Neuronal stem cell (in vitro differentiated cells): ENCODE data around the gene KLHL20.
A peak's percentile ranks its signal among the peaks of the same experiment; 100 is the strongest.
"Not testable (repeated sequence)": the region's sequence is repeated elsewhere in the genome, so short reads cannot be mapped to it uniquely, and the experiment has no call there.

Experiments used
- DNase-seq: peaks from one replicate; pipeline ENCODE4 v3.0.0-alpha.2; 2013; ENCODE audit warnings: low spot score
- H2AFZ ChIP-seq: one replicate; pipeline ENCODE4 v1.6.1; 2013; ENCODE audit warnings: mild to moderate bottlenecking, low read length, inconsistent platforms
- H2AK5ac ChIP-seq: 2 replicates; pipeline ENCODE4 v1.6.1; 2013; ENCODE audit warnings: low read depth, mild to moderate bottlenecking, inconsistent platforms, low read length, moderate library complexity, mixed read lengths
- H2BK120ac ChIP-seq: 2 replicates; pipeline ENCODE4 v1.6.1; 2013; ENCODE audit warnings: low read depth, mild to moderate bottlenecking, inconsistent platforms, low read length, moderate library complexity, mixed read lengths
- H2BK12ac ChIP-seq: one replicate; pipeline ENCODE4 v1.6.1; 2013; ENCODE audit warnings: low read length, inconsistent platforms
- H2BK15ac ChIP-seq: 2 replicates; pipeline ENCODE4 v1.6.1; 2013; ENCODE audit warnings: mild to moderate bottlenecking, low read length, inconsistent platforms, mixed read lengths
- H2BK5ac ChIP-seq: one replicate; pipeline ENCODE4 v1.6.1; 2013; ENCODE audit warnings: inconsistent platforms, mild to moderate bottlenecking, low read length, moderate library complexity
- H3K14ac ChIP-seq: one replicate; pipeline ENCODE4 v1.6.1; 2013; ENCODE audit warnings: low read length, inconsistent platforms
- H3K18ac ChIP-seq: 2 replicates; pipeline ENCODE4 v1.6.1; 2013; ENCODE audit warnings: low read length, inconsistent platforms
- H3K23ac ChIP-seq: 2 replicates; pipeline ENCODE4 v1.6.1; 2013; ENCODE audit warnings: low read depth, mild to moderate bottlenecking, mixed read lengths, low read length, inconsistent platforms; ENCODE audit not compliant: poor library complexity
- H3K27ac ChIP-seq: replicated peaks from 3 replicates; pipeline ENCODE4 v1.5.1; 2013; ENCODE audit warnings: low read length, inconsistent platforms
- H3K27me3 ChIP-seq, 3 experiments: 2 replicates each; pipeline ENCODE4 v1.6.1; 2013; ENCODE audit warnings: low read length in 3 of 3, mild to moderate bottlenecking in 2 of 3, inconsistent platforms in 1 of 3, low read depth in 1 of 3, mixed read lengths in 1 of 3, moderate library complexity in 1 of 3; ENCODE audit not compliant: control insufficient read depth in 3 of 3, insufficient read depth in 3 of 3
- H3K36me3 ChIP-seq, 2 donors: replicated peaks in 1 of 2; 2 replicates each; pipeline ENCODE4 v1.6.1; 2013; ENCODE audit warnings: low read length in 2 of 2; ENCODE audit not compliant: control insufficient read depth in 2 of 2, insufficient read depth in 2 of 2
- H3K4ac ChIP-seq: 2 replicates; pipeline ENCODE4 v1.6.1; 2013; ENCODE audit warnings: inconsistent platforms, mild to moderate bottlenecking, low read length, moderate library complexity
- H3K4me1 ChIP-seq, 2 donors: 1 replicate in 1 of 2; 2 replicates in 1 of 2; pipeline ENCODE4 v1.6.1; 2013; ENCODE audit warnings: low read length in 2 of 2, low read depth in 1 of 2; ENCODE audit not compliant: control insufficient read depth in 2 of 2, insufficient read depth in 1 of 2
- H3K4me2 ChIP-seq: one replicate; pipeline ENCODE4 v1.6.1; 2013; ENCODE audit warnings: mild to moderate bottlenecking, low read length, inconsistent platforms; ENCODE audit not compliant: insufficient read depth, poor library complexity, severe bottlenecking
- H3K4me3 ChIP-seq, 2 donors: 2 replicates each; pipeline ENCODE4 v1.5.1; 2013; ENCODE audit warnings: low read length in 2 of 2, mild to moderate bottlenecking in 2 of 2, inconsistent platforms in 1 of 2, moderate library complexity in 1 of 2
- H3K79me1 ChIP-seq: one replicate; pipeline ENCODE4 v1.6.1; 2013; ENCODE audit warnings: low read depth, mild to moderate bottlenecking, inconsistent platforms, low read length, moderate library complexity
- H3K9ac ChIP-seq: one replicate; pipeline ENCODE4 v1.6.1; 2013; ENCODE audit warnings: mild to moderate bottlenecking, low read depth, low read length, inconsistent platforms; ENCODE audit not compliant: poor library complexity
- H3K9me3 ChIP-seq, 2 donors: replicated peaks in 1 of 2; 2 replicates each; pipeline versions ENCODE3 to v1.6.1; 2013; ENCODE audit warnings: low read length in 2 of 2, mild to moderate bottlenecking in 2 of 2, inconsistent platforms in 1 of 2, low read depth in 1 of 2, mixed read lengths in 1 of 2, moderate library complexity in 1 of 2; ENCODE audit not compliant: control insufficient read depth in 2 of 2, insufficient read depth in 1 of 2
- H4K8ac ChIP-seq: one replicate; pipeline ENCODE4 v1.6.1; 2013; ENCODE audit warnings: low read depth, mild to moderate bottlenecking, inconsistent platforms, low read length, moderate library complexity
- H4K91ac ChIP-seq: one replicate; pipeline ENCODE4 v1.6.1; 2013; ENCODE audit warnings: low read length, low read depth, mild to moderate bottlenecking, inconsistent platforms; ENCODE audit not compliant: poor library complexity
- WGBS, 2 donors: extraction: QIAGEN DNeasy Blood & Tissue Kit; methylation state at CpG; one replicate each; pipeline ENCODE4 v1.1.7; 2013; ENCODE audit warnings: missing lambda C conversion rate in 2 of 2, mixed read lengths in 1 of 2; ENCODE audit not compliant: insufficient read length in 2 of 2, insufficient replicate concordance in 1 of 2; ENCODE audit errors: extremely low coverage in 2 of 2; 5-methylcytosine and 5-hydroxymethylcytosine counted together

KLHL20 gene

DNA sequence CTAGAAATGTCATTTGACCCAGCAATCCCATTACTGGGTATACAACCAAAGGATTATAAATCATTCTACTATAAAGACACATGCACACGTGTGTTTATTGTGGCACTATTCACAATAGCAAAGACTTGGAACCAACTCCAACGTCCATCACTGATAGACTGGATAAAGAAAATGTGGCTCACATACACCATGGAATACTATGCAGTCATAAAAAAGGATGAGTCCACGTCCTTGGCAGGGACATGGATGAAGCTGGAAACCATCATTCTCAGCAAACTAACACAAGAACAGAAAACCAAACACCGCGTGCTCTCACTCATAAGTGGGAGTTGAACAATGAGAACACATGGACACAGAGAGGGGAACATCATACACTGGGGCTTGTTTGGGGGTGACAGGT lies 34.6 kb upstream of the KLHL20 start:
- H3K9ac ChIP-seq, H3K36me3 ChIP-seq, H2BK120ac ChIP-seq, H2BK12ac ChIP-seq, H3K18ac ChIP-seq, H2AFZ ChIP-seq, H3K4me1 ChIP-seq, H2BK5ac ChIP-seq, DNase-seq, H3K27me3 ChIP-seq, H3K23ac ChIP-seq, H2AK5ac ChIP-seq, H4K8ac ChIP-seq, H3K79me1 ChIP-seq, H2BK15ac ChIP-seq, H3K4ac ChIP-seq, H3K4me2 ChIP-seq, H3K14ac ChIP-seq, H4K91ac ChIP-seq, H3K27ac ChIP-seq, H3K9me3 ChIP-seq, H3K4me3 ChIP-seq: not testable (repeated sequence)
- no CpG with 5 or more reads among the region's 5 CpGs for WGBS, 2 donors

DNA sequence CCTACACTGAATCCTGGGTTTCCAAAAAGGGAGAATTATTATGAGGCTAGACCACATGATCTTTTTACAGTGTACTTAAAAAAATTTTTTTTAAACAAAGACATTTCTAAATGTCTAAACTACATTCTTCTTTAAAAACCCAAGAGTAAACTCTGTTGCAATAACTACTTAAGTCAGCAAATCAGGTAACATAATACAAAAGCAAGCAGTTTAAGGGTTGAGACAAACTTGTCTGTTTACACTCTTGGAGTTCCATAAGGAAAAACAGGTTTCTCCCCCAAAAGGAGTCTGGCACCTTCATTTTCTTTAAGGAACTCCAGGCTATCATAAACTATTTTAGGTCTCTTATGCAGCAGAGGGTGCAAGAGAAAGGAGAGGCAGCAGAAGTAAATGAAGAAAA lies 32.6 kb upstream of the KLHL20 start:
- Histone ChIP-seq H2BK15ac (no peak overlapping the region), H2AFZ (peak overlapping the region; percentile 45), H2BK120ac (no peak overlapping the region), H3K79me1 (no peaks in the 10 kb centered on the region), H4K91ac (no peak overlapping the region), H3K36me3 (no peaks in the 10 kb centered on the region), H3K9me3 (no peaks in the 10 kb centered on the region), H3K4me2 (no peak overlapping the region), H3K4ac (no peak overlapping the region), H3K4me3 (no peak overlapping the region), H3K23ac (no peak overlapping the region), H3K9ac (no peak overlapping the region), H3K27me3 (no peaks in the 10 kb centered on the region), H3K14ac (no peak overlapping the region), H3K27ac (no peak overlapping the region), H2BK12ac (no peak overlapping the region), H2AK5ac (no peak overlapping the region), H4K8ac (no peak overlapping the region), H3K4me1 (no peaks in the 10 kb centered on the region), H2BK5ac (no peak overlapping the region), H3K18ac (no peak overlapping the region)
- no peak for DNase-seq

DNA sequence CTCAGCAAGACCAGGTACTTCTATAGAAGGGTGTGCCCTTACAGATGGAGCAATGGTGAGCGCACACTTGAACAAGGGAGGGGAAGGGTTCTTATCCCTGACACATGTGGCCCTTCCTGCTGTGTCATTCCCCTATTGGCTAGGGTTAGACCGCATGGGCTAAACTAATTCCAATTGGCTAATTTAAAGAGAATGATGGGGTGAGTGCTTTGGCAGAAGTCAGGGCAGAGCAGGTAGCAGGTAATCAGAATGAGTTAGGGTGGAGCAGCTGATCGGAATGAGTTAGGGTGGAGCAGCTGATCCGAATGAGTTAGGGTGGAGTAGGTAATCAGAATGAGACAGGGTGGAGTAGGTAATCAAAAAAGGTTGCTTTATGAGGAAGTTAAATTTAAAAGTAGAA lies 30.9 kb upstream of the KLHL20 start:
- H3K4me2 ChIP-seq, H2BK15ac ChIP-seq, H3K18ac ChIP-seq, H3K4me3 ChIP-seq, H4K91ac ChIP-seq, H3K9ac ChIP-seq, DNase-seq, H3K79me1 ChIP-seq, H2BK5ac ChIP-seq, H3K9me3 ChIP-seq, H3K23ac ChIP-seq, H3K36me3 ChIP-seq, H3K4me1 ChIP-seq, H3K14ac ChIP-seq, H2BK120ac ChIP-seq, H3K27me3 ChIP-seq, H3K27ac ChIP-seq, H2AFZ ChIP-seq, H4K8ac ChIP-seq, H3K4ac ChIP-seq, H2AK5ac ChIP-seq, H2BK12ac ChIP-seq: not testable (repeated sequence)
- no CpG with 5 or more reads among the region's 4 CpGs for WGBS, 2 donors

DNA sequence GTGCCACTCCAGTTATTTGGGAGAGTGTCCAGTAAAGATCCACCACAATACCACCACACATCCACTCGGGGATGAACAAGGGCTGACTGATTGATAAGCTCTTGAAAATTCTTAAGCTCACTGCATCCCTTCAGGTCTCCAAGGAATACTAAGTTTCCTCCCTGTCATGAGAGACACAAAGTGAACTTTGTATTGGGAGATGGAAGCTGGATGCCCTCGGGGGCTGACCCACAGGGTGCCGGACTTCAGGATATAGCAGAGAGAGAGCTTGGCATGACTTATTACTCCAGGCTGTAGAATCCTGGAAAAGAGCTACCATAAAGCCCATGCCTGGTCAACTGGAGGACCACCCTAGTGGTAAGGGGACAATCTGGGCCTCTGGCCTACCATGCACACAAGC lies 29.7 kb upstream of the KLHL20 start:
- H4K91ac ChIP-seq, H4K8ac ChIP-seq, H3K9ac ChIP-seq, H3K4ac ChIP-seq, H3K23ac ChIP-seq, H3K36me3 ChIP-seq, H2AK5ac ChIP-seq, H3K9me3 ChIP-seq, H3K4me2 ChIP-seq, H3K14ac ChIP-seq, H2BK12ac ChIP-seq, H3K4me3 ChIP-seq, H2BK5ac ChIP-seq, H3K27ac ChIP-seq, H3K27me3 ChIP-seq, H3K79me1 ChIP-seq, H2BK120ac ChIP-seq, H3K18ac ChIP-seq, H3K4me1 ChIP-seq, H2BK15ac ChIP-seq, DNase-seq, H2AFZ ChIP-seq: not testable (repeated sequence)
- no CpG with 5 or more reads among the region's 3 CpGs for WGBS, 2 donors
